GM18870 (cell line): ENCODE measurements around the gene CD36.
"Not testable (repeated sequence)": the region's sequence is repeated elsewhere in the genome, so short reads cannot be mapped to it uniquely, and the experiment has no call there.

Source experiments
- ATAC-seq: cut with Tn5 transposase; IDR thresholded peaks from one replicate; pipeline ENCODE4 v1.9.1; 2021; ENCODE audit warnings: moderate library complexity; ENCODE audit not compliant: unreplicated experiment

Gene CD36

GRCh38 chr7:80649011-80649410 lies 10.6 kb downstream of the CD36 start:
- ATAC-seq: no peak

GRCh38 chr7:80650030-80650429 lies 11.6 kb downstream of the CD36 start:
- no peak for ATAC-seq

GRCh38 chr7:80651471-80651870 lies 13.0 kb downstream of the CD36 start:
- ATAC-seq: no peak

GRCh38 chr7:80653244-80653643 lies 14.8 kb downstream of the CD36 start:
- no peak for ATAC-seq

- no peak for ATAC-seq
Observed at GRCh38 chr7:80654887-80655340, 16.5 kb downstream of the CD36 start.

GRCh38 chr7:80656029-80656428 lies 17.6 kb downstream of the CD36 start:
- no peak for ATAC-seq

- ATAC-seq: peak; percentile 71
Observed at GRCh38 chr7:80659120-80660055, 20.9 kb downstream of the CD36 start.

- ATAC-seq: no peak
Observed at GRCh38 chr7:80660939-80661338, 22.5 kb downstream of the CD36 start.

- ATAC-seq: no peak
Observed at GRCh38 chr7:80661729-80662128, 23.3 kb downstream of the CD36 start.

- no peak for ATAC-seq
Observed at GRCh38 chr7:80662252-80662651, 23.8 kb downstream of the CD36 start.

- ATAC-seq: no peak
Observed at GRCh38 chr7:80665526-80665925, 27.1 kb downstream of the CD36 start.

GRCh38 chr7:80666376-80666775 lies 27.9 kb downstream of the CD36 start:
- ATAC-seq: no peak

GRCh38 chr7:80669367-80669766 lies 30.9 kb downstream of the CD36 start:
- ATAC-seq: not testable (repeated sequence)

- ATAC-seq: no peak
Observed at GRCh38 chr7:80671744-80672143, 33.3 kb downstream of the CD36 start.

- no peak for ATAC-seq
Observed at GRCh38 chr7:80675090-80675489, 36.6 kb downstream of the CD36 start.

- ATAC-seq: no peak
Observed at GRCh38 chr7:80676404-80676803, 38.0 kb downstream of the CD36 start.

GRCh38 chr7:80677629-80678028 lies 39.2 kb downstream of the CD36 start:
- ATAC-seq: no peak

GRCh38 chr7:80678707-80679106 lies 40.3 kb downstream of the CD36 start:
- no peak for ATAC-seq

- no peak for ATAC-seq
Observed at GRCh38 chr7:80679921-80680907, 41.8 kb downstream of the CD36 start.

- peak; percentile 57 for ATAC-seq
Observed at GRCh38 chr7:80681272-80681885, 42.9 kb downstream of the CD36 start.

- no peak for ATAC-seq
Observed at GRCh38 chr7:80682744-80683143, 44.3 kb downstream of the CD36 start.
